ENCODE measurements around the gene PHKA2. TPM values are rescaled to one million over a fixed set of nuclear protein-coding genes. Genes with fewer than 3 reads are reported as not detected.

The PHKA2 gene
- total and polyA plus RNA-seq, 4 donors: 28.9 to 82.3 (median 41.9) TPM

GRCh38 chrX:18871161-18871890 is 112.6 kb downstream of the PHKA2 start:
- Histone ChIP-seq H3K4me1 (ENCODE audit: control insufficient read depth in 4 of 4, insufficient read depth in 4 of 4, low read length in 3 of 4) (no peaks in the 10 kb centered on the region), H3K36me3 (ENCODE audit: control insufficient read depth in 4 of 4, insufficient read depth in 3 of 4, low read depth in 1 of 4, low read length in 3 of 4) (no peaks in the 10 kb centered on the region), H3K27ac (ENCODE audit: low read depth in 1 of 2, low read length in 2 of 2) (no peak overlapping the region), H3K9ac (ENCODE audit: low read depth in 1 of 2, low read length in 2 of 2) (no peak overlapping the region), H3K27me3 (ENCODE audit: control insufficient read depth in 4 of 4, insufficient read depth in 4 of 4, low read length in 3 of 4) (no peaks in the 10 kb centered on the region), H3K9me3 (ENCODE audit: control insufficient read depth in 4 of 4, low read length in 3 of 4) (no peaks in the 10 kb centered on the region), H3K4me3 (ENCODE audit: low read depth in 1 of 3, low read length in 3 of 3) (no peak overlapping the region)
- 82% methylated on average over 10 of the region's 10 CpGs for WGBS
- DNase-seq (ENCODE audit: low spot score): no peak
- no peak for TF ChIP-seq HNF4G (IDR thresholded peaks at IDR 0.05)
- TF ChIP-seq, protein P1, sequence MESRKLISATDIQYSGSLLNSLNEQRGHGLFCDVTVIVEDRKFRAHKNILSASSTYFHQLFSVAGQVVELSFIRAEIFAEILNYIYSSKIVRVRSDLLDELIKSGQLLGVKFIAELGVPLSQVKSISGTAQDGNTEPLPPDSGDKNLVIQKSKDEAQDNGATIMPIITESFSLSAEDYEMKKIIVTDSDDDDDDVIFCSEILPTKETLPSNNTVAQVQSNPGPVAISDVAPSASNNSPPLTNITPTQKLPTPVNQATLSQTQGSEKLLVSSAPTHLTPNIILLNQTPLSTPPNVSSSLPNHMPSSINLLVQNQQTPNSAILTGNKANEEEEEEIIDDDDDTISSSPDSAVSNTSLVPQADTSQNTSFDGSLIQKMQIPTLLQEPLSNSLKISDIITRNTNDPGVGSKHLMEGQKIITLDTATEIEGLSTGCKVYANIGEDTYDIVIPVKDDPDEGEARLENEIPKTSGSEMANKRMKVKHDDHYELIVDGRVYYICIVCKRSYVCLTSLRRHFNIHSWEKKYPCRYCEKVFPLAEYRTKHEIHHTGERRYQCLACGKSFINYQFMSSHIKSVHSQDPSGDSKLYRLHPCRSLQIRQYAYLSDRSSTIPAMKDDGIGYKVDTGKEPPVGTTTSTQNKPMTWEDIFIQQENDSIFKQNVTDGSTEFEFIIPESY (IDR thresholded peaks at IDR 0.05): no peak
- TF ChIP-seq GABPA (IDR thresholded peaks at IDR 0.05 in 1 of 2, conservative IDR thresholded peaks at IDR 0.05 in 1 of 2): no peak
- TF ChIP-seq HNF4A (conservative IDR thresholded peaks at IDR 0.05): no peak
- TF ChIP-seq CTCF (IDR thresholded peaks at IDR 0.05; ENCODE audit: low read depth, low read length, missing input control): no peak
- TF ChIP-seq MAX (IDR thresholded peaks at IDR 0.05): no peak
- TF ChIP-seq RAD21 (IDR thresholded peaks at IDR 0.05): no peak
- TF ChIP-seq FOXA1 (IDR thresholded peaks at IDR 0.05): no peak
- TF ChIP-seq EGR1 (IDR thresholded peaks at IDR 0.05; ENCODE audit: low read depth in 2 of 2): no peak
- no peak for TF ChIP-seq REST (IDR thresholded peaks at IDR 0.05)
- TF ChIP-seq NR2F2 (IDR thresholded peaks at IDR 0.05): no peak

- Histone ChIP-seq H3K27me3 (ENCODE audit: control insufficient read depth in 4 of 4, insufficient read depth in 4 of 4, low read length in 3 of 4) (no peaks in the 10 kb centered on the region), H3K9me3 (ENCODE audit: control insufficient read depth in 4 of 4, low read length in 3 of 4) (no peaks in the 10 kb centered on the region), H3K36me3 (ENCODE audit: control insufficient read depth in 4 of 4, insufficient read depth in 3 of 4, low read depth in 1 of 4, low read length in 3 of 4) (no peaks in the 10 kb centered on the region), H3K4me1 (ENCODE audit: control insufficient read depth in 4 of 4, insufficient read depth in 4 of 4, low read length in 3 of 4) (no peaks in the 10 kb centered on the region), H3K4me3 (ENCODE audit: low read depth in 1 of 3, low read length in 3 of 3) (no peak overlapping the region), H3K27ac (ENCODE audit: low read depth in 1 of 2, low read length in 2 of 2) (no peak overlapping the region), H3K9ac (ENCODE audit: low read depth in 1 of 2, low read length in 2 of 2) (no peak overlapping the region)
- DNase-seq (ENCODE audit: low spot score): no peak
- TF ChIP-seq TAF1 (conservative IDR thresholded peaks at IDR 0.05) (no peak), HNF4A (conservative IDR thresholded peaks at IDR 0.05) (no peak), HNF4G (IDR thresholded peaks at IDR 0.05) (no peak), RAD21 (IDR thresholded peaks at IDR 0.05) (no peak)
- TF ChIP-seq, protein P1 (IDR thresholded peaks at IDR 0.05): no peak
- TF ChIP-seq, protein P2, sequence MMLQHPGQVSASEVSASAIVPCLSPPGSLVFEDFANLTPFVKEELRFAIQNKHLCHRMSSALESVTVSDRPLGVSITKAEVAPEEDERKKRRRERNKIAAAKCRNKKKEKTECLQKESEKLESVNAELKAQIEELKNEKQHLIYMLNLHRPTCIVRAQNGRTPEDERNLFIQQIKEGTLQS (IDR thresholded peaks at IDR 0.05): no peak
- WGBS: 94% methylated on average over 15 of the region's 15 CpGs
These were observed 119.5 kb downstream of the PHKA2 start for GRCh38 chrX:18864390-18864920.

All from liver (tissue), 9 donors.